NCI-H1105 (cell line): ENCODE results near the gene CACHD1.
"Not testable (repeated sequence)": the region's sequence is repeated elsewhere in the genome, so short reads cannot be mapped to it uniquely, and the experiment has no call there.

ENCODE experiments used
- DNase-seq: peaks from one replicate; lab custom pipeline; 2025; lab: John Stamatoyannopoulos, UW

Gene CACHD1

GRCh38 chr1:64701886-64702285 lies 232.0 kb downstream of the CACHD1 start:
- DNase-seq: no peak

- not testable (repeated sequence) for DNase-seq
Measured at GRCh38 chr1:64702670-64703069, 232.7 kb downstream of the CACHD1 start.

- DNase-seq: no peak
Measured at GRCh38 chr1:64703600-64703999, 233.7 kb downstream of the CACHD1 start.

- no peak for DNase-seq
Measured at GRCh38 chr1:64705591-64705990, 235.7 kb downstream of the CACHD1 start.

GRCh38 chr1:64711266-64711665 lies 241.3 kb downstream of the CACHD1 start:
- no peak for DNase-seq

GRCh38 chr1:64712049-64712448 lies 242.1 kb downstream of the CACHD1 start:
- no peak for DNase-seq

- no peak for DNase-seq
Measured at GRCh38 chr1:64715186-64715585, 245.3 kb downstream of the CACHD1 start.

- no peak for DNase-seq
Measured at GRCh38 chr1:64721135-64721534, 251.2 kb downstream of the CACHD1 start.

GRCh38 chr1:64721576-64722145 lies 251.7 kb downstream of the CACHD1 start:
- no peak for DNase-seq

GRCh38 chr1:64727861-64728260 lies 257.9 kb downstream of the CACHD1 start:
- no peak for DNase-seq

- no peak for DNase-seq
Measured at GRCh38 chr1:64733581-64734286, 263.8 kb downstream of the CACHD1 start.

- no peak for DNase-seq
Measured at GRCh38 chr1:64734287-64734652, 264.3 kb downstream of the CACHD1 start.

GRCh38 chr1:64740687-64741086 lies 270.8 kb downstream of the CACHD1 start:
- DNase-seq: not testable (repeated sequence)
